ENCODE measurements around the gene PTPRE. TPM values are rescaled to one million over a fixed set of nuclear protein-coding genes. Genes with fewer than 3 reads are reported as not detected.
A peak's percentile ranks its signal among the peaks of the same experiment; 100 is the strongest.
"Not testable (repeated sequence)": the region's sequence is repeated elsewhere in the genome, so short reads cannot be mapped to it uniquely, and the experiment has no call there.

PTPRE gene
- total RNA-seq, 1 experiment from 2014 or later: 11.6 TPM

GRCh38 chr10:127987467-127988380, 80.8 kb downstream of the PTPRE start:
- ChIA-PET CTCF (no interaction called here), POLR2A (ENCODE audit: low non-redundant PET) (no interaction called here)
- H3K27me3 ChIP-seq (replicated peaks; ENCODE audit: insufficient read depth, low read depth, low read length, poor library complexity): no peaks in the 10 kb centered on the region
- intact Hi-C loops (cut with micrococcal nuclease; ENCODE audit: unreplicated experiment): no loop called here
- DNase-seq (ENCODE audit: low spot score): peak; percentile 50
- H3K36me3 ChIP-seq (ENCODE audit: insufficient read depth, low read length, poor library complexity, severe bottlenecking): no peaks in the 10 kb centered on the region
- H3K9me3 ChIP-seq (ENCODE audit: low read depth, low read length, poor library complexity, severe bottlenecking): no peaks in the 10 kb centered on the region
- TF ChIP-seq EZH2 (IDR thresholded peaks at IDR 0.05; ENCODE audit: borderline replicate concordance, low read depth, low read length, poor library complexity, severe bottlenecking): no peak
- peak overlapping the region; percentile 7 for H3K4me3 ChIP-seq (ENCODE audit: low read depth, low read length, poor library complexity, severe bottlenecking)
- BruUV-seq (replicated peaks): TSS peak; percentile 34
- H3K27ac ChIP-seq (ENCODE audit: low read depth, low read length, poor library complexity, severe bottlenecking): peak overlapping the region; percentile 89
- H3K4me1 ChIP-seq (ENCODE audit: insufficient read depth, low read length, poor library complexity, severe bottlenecking): peaks cover 65% of the 10 kb centered on the region

- intact Hi-C loops (cut with micrococcal nuclease; ENCODE audit: unreplicated experiment): no loop called here
- H3K9me3 ChIP-seq (ENCODE audit: low read depth, low read length, poor library complexity, severe bottlenecking): no peaks in the 10 kb centered on the region
- H3K4me1 ChIP-seq (ENCODE audit: insufficient read depth, low read length, poor library complexity, severe bottlenecking): peaks cover 70% of the 10 kb centered on the region
- ChIA-PET CTCF (no interaction called here), POLR2A (ENCODE audit: low non-redundant PET) (no interaction called here)
- no peaks in the 10 kb centered on the region for H3K27me3 ChIP-seq (replicated peaks; ENCODE audit: insufficient read depth, low read depth, low read length, poor library complexity)
- no peaks in the 10 kb centered on the region for H3K36me3 ChIP-seq (ENCODE audit: insufficient read depth, low read length, poor library complexity, severe bottlenecking)
- BruUV-seq (replicated peaks): no TSS peak
- peak overlapping the region; percentile 67 for H3K27ac ChIP-seq (ENCODE audit: low read depth, low read length, poor library complexity, severe bottlenecking)
- peak; percentile 19 for DNase-seq (ENCODE audit: low spot score)
- H3K4me3 ChIP-seq (ENCODE audit: low read depth, low read length, poor library complexity, severe bottlenecking): no peak overlapping the region
- TF ChIP-seq EZH2 (IDR thresholded peaks at IDR 0.05; ENCODE audit: borderline replicate concordance, low read depth, low read length, poor library complexity, severe bottlenecking) (no peak), CTCF (conservative IDR thresholded peaks at IDR 0.05; ENCODE audit: low read depth, low read length) (no peak)
Measured at GRCh38 chr10:127989481-127990012, 82.6 kb downstream of the PTPRE start.

- Histone ChIP-seq H3K4me1 (ENCODE audit: insufficient read depth, low read length, poor library complexity, severe bottlenecking) (peaks cover 70% of the 10 kb centered on the region), H3K27ac (ENCODE audit: low read depth, low read length, poor library complexity, severe bottlenecking) (peak overlapping the region; percentile 67)
- H3K36me3 ChIP-seq (ENCODE audit: insufficient read depth, low read length, poor library complexity, severe bottlenecking); H3K9me3 ChIP-seq (ENCODE audit: low read depth, low read length, poor library complexity, severe bottlenecking); intact Hi-C loops (cut with micrococcal nuclease; ENCODE audit: unreplicated experiment); CTCF ChIA-PET; POLR2A ChIA-PET (ENCODE audit: low non-redundant PET); H3K27me3 ChIP-seq (replicated peaks; ENCODE audit: insufficient read depth, low read depth, low read length, poor library complexity); BruUV-seq (replicated peaks); H3K4me3 ChIP-seq (ENCODE audit: low read depth, low read length, poor library complexity, severe bottlenecking): not testable (repeated sequence)
- peak; percentile 31 for DNase-seq (ENCODE audit: low spot score)
Measured at GRCh38 chr10:127990132-127990788, 83.4 kb downstream of the PTPRE start.

GRCh38 chr10:127990846-127991542, 84.1 kb downstream of the PTPRE start:
- ChIA-PET POLR2A (ENCODE audit: low non-redundant PET) (no interaction called here), CTCF (no interaction called here)
- H3K36me3 ChIP-seq (ENCODE audit: insufficient read depth, low read length, poor library complexity, severe bottlenecking): no peaks in the 10 kb centered on the region
- DNase-seq (ENCODE audit: low spot score): peak; percentile 90
- H3K27me3 ChIP-seq (replicated peaks; ENCODE audit: insufficient read depth, low read depth, low read length, poor library complexity): no peaks in the 10 kb centered on the region
- intact Hi-C loops (cut with micrococcal nuclease; ENCODE audit: unreplicated experiment): loop anchor here (1.0 kb wide), 1 partner anchor 33 kb away; no protein-coding TSS in a partner anchor
- H3K27ac ChIP-seq (ENCODE audit: low read depth, low read length, poor library complexity, severe bottlenecking): peak overlapping the region; percentile 67
- H3K4me1 ChIP-seq (ENCODE audit: insufficient read depth, low read length, poor library complexity, severe bottlenecking): peaks cover 70% of the 10 kb centered on the region
- TF ChIP-seq EZH2 (IDR thresholded peaks at IDR 0.05; ENCODE audit: borderline replicate concordance, low read depth, low read length, poor library complexity, severe bottlenecking) (no peak), CTCF (conservative IDR thresholded peaks at IDR 0.05; ENCODE audit: low read depth, low read length) (no peak)
- peak overlapping the region; percentile 26 for H3K4me3 ChIP-seq (ENCODE audit: low read depth, low read length, poor library complexity, severe bottlenecking)
- H3K9me3 ChIP-seq (ENCODE audit: low read depth, low read length, poor library complexity, severe bottlenecking): no peaks in the 10 kb centered on the region
- BruUV-seq (replicated peaks): no TSS peak

Data from A673 (cell line).